Ovary (tissue), 9 donors: Measurements from ENCODE around the gene ADCY1. TPM values are rescaled to one million over a fixed set of nuclear protein-coding genes. Genes with fewer than 3 reads are reported as not detected.

ENCODE experiments used
- DNase-seq, 5 donors: peaks; one replicate each; pipeline ENCODE4 v3.0.0-alpha.2; 2019 to 2020
- H3K27ac ChIP-seq, 2 donors: fragments of 200-600 bp; one replicate each; pipeline versions ENCODE4 v1.5.1 to v1.8.0; 2019 to 2022
- H3K27me3 ChIP-seq: fragments of 200-600 bp; one replicate; pipeline ENCODE4 v1.8.0; 2022
- H3K36me3 ChIP-seq: fragments of 200-600 bp; sonication (generic); one replicate; pipeline ENCODE4 v1.5.1; 2019
- H3K4me1 ChIP-seq: one replicate; pipeline ENCODE4 v1.8.1; 2013; ENCODE audit warnings: mild to moderate bottlenecking, moderate library complexity; ENCODE audit not compliant: insufficient read depth
- H3K4me3 ChIP-seq: fragments of 200-600 bp; sonication (generic); one replicate; pipeline ENCODE4 v1.5.1; 2017
- H3K9me3 ChIP-seq, 2 donors: fragments of 200-600 bp in 1 of 2; sonication (generic) in 1 of 2; one replicate each; pipeline versions ENCODE4 v1.5.1 to v1.8.1; 2013 to 2019; ENCODE audit warnings: mild to moderate bottlenecking in 1 of 2, moderate library complexity in 1 of 2
- CTCF ChIP-seq, 3 donors: fragments of 450-650 bp in 2 of 3; fragments of 200-600 bp in 1 of 3; IDR thresholded peaks; one replicate each; pipeline versions ENCODE4 v1.5.1 to v1.8.0; 2016 to 2022; ENCODE audit warnings: antibody characterized with exemption in 3 of 3, mild to moderate bottlenecking in 1 of 3
- EP300 ChIP-seq: sonication (generic); formaldehyde crosslinking; IDR thresholded peaks from one replicate; pipeline ENCODE4 v1.6.1; 2017; ENCODE audit warnings: antibody characterized with exemption
- POLR2A ChIP-seq: fragments of 450-650 bp; IDR thresholded peaks from one replicate; pipeline ENCODE4 v1.6.1; 2017; ENCODE audit warnings: antibody characterized with exemption, mild to moderate bottlenecking, moderate library complexity
- WGBS, 3 donors: extraction: QIAGEN DNeasy Blood & Tissue Kit in 1 of 3; methylation state at CpG; one replicate each; pipeline versions ENCODE4 v1.1.5 to v1.1.7; 2013 to 2017; 5-methylcytosine and 5-hydroxymethylcytosine counted together
- intact Hi-C, 4 donors: fragments of 100-400 bp; cut with DNase I; formaldehyde crosslinking; loops; one replicate each; pipeline versions ENCODE4 v1.11.0 to v1.15.1; 2022 to 2023
- polyA plus RNA-seq, 2 donors: library from polyadenylated mRNA; stranded (reverse); fragments of 200-250 nt in 1 of 2; fragments of 350-450 nt in 1 of 2; fragmentation: Illumina TruSeq in 1 of 2; extraction: RNeasy Lipid Tissue Mini Kit (QIAGEN cat#74804) in 1 of 2; gene quantifications; one replicate each; pipeline ENCODE4 v1.2.3, GENCODE V29; 2013 to 2014
- total RNA-seq, 7 donors: library from RNA; depleted of rRNA in 2 of 7; stranded (reverse); fragments of >200 nt in 2 of 7; fragmentation: NEBNext Ultra II Directional in 3 of 7; extraction: Animal tissue kit (Norgen Biotek cat#: 25700) in 3 of 7; gene quantifications; one replicate each; pipeline versions ENCODE4 v1.1.0 to v1.2.4, GENCODE V29; 2016 to 2023
- donor health status: DM: no; HTN: no; CAD: no; lungs with moderate emphysema.
- donor health status: DM: no; HTN: no; CAD: no.
- donor health status: Bipolar disorder and iron deficiency.
- donor health status: DM: yes; HTN: yes; CAD: no.
- donor health status: DM: no; HTN: no; CAD: no.
- donor health status: DM: yes; HTN: yes; CAD: no.

The ADCY1 gene
- total and polyA plus RNA-seq, 9 donors = 0.40 to 3.7 (median 1.7) TPM

GRCh38 chr7:45714521-45714820, 140.3 kb downstream of the ADCY1 start:
- no peaks in the 10 kb centered on the region for H3K9me3 ChIP-seq
- no peaks in the 10 kb centered on the region for H3K27me3 ChIP-seq
- no peak overlapping the region for H3K27ac ChIP-seq
- no peaks in the 10 kb centered on the region for H3K36me3 ChIP-seq
- no peak for TF ChIP-seq POLR2A
- no peak for TF ChIP-seq CTCF (IDR thresholded peaks at IDR 0.05)
- TF ChIP-seq EP300 = no peak
- no peak overlapping the region for H3K4me3 ChIP-seq
- H3K4me1 ChIP-seq = no peaks in the 10 kb centered on the region
- intact Hi-C loops = no loop called here
- WGBS, 3 donors = 66 to 92% (median 67%) methylated on average over 3 to 4 of the region's 4 CpGs
- DNase-seq = no peak

GRCh38 chr7:45715471-45716352, 141.5 kb downstream of the ADCY1 start:
- TF ChIP-seq POLR2A (no peak), CTCF (IDR thresholded peaks at IDR 0.05) (no peak), EP300 (no peak)
- Histone ChIP-seq H3K4me1 (no peaks in the 10 kb centered on the region), H3K9me3 (no peaks in the 10 kb centered on the region), H3K36me3 (no peaks in the 10 kb centered on the region), H3K27ac (no peak overlapping the region), H3K4me3 (no peak overlapping the region), H3K27me3 (no peaks in the 10 kb centered on the region)
- DNase-seq = no peak
- intact Hi-C loops = no loop called here
- WGBS, 3 donors = 74 to 85% (median 82%) methylated on average over 15 of the region's 15 CpGs

DNA sequence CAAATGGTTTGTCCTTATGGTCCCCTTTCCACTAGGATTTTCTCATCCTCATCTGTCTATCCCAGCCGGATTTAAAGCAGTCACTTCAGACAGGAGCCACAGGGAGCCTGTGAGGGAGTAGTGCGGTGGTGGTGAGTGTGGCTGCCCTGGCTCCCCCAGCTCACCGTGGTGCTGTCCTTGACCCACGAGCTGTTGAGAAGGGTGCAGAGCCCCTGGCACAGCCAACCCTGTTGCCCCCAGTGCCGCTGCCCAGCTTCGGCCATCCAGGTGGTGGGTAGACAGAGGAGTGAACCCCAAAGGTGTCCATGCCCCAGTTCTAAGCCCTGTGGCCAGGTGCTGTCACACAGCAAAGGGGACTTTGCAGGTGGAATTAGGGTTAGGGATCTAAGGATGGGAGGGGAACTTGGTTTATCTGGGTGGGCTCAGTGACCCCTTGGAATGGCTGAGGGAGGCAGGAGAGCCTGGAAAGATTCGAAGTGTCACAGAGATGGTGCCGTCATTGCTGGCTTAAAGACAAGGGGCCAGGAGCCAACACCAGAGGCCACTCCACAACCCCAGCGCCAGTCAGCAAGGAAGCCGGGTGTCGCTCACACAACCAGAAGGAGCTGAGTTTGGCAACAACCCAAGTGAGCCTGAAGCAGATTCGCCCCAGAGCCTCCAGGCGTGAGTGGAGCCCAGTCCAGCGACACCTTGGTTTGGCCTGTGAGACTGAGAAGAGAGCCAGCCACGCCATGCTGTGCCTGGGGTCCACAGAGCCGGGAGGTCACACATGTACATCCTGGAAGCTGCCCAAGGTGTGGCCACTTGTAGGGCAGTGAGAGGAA, 142.4 kb downstream of the ADCY1 start:
- H3K27ac ChIP-seq = no peak overlapping the region
- TF ChIP-seq POLR2A = no peak
- no peak for TF ChIP-seq EP300
- no peak for TF ChIP-seq CTCF (IDR thresholded peaks at IDR 0.05)
- no peaks in the 10 kb centered on the region for H3K27me3 ChIP-seq
- H3K4me3 ChIP-seq = no peak overlapping the region
- no peaks in the 10 kb centered on the region for H3K9me3 ChIP-seq
- H3K36me3 ChIP-seq = no peaks in the 10 kb centered on the region
- 77 to 84% (median 80%) methylated on average over 16 of the region's 16 CpGs for WGBS, 3 donors
- intact Hi-C loops = no loop called here
- H3K4me1 ChIP-seq = no peaks in the 10 kb centered on the region
- no peak for DNase-seq

DNA sequence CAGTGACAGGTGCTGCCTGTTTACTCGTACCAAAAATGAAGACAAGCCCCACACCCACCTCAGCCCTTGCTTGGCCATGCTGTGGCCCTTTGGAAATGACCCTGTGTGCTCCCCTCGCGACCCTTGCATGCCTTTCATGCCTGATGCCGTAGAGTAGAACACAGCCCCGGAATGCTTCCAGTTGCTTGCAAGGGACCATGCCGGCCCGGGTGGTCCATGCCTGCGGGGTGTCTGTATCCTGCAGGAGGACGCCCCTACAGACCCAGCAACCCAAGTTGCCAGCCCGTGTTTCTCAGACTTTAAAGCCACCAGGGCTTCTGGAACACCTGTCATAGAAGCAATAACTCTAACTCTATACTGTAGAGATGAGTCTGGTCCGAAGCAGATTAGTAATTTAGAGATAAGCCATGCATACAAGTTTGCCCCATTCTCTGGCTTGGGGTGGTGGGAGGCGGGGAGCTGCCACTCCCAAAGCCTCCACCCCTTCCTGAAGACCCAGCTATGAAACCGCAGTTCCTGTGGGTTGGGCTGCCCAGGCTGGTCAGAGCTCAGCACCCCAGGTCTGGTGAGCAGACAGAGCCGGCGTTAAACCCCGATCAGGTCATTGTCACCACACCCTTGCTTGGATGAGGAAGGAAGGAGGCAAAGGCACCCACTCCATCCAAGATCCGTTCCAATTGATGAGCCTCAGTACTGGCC, 143.5 kb downstream of the ADCY1 start:
- intact Hi-C loops = no loop called here
- no peak for DNase-seq
- no peaks in the 10 kb centered on the region for H3K27me3 ChIP-seq
- no peak for TF ChIP-seq CTCF (IDR thresholded peaks at IDR 0.05)
- TF ChIP-seq EP300 = no peak
- H3K36me3 ChIP-seq = no peaks in the 10 kb centered on the region
- WGBS, 3 donors = 53 to 60% (median 56%) methylated on average over 17 of the region's 17 CpGs
- no peaks in the 10 kb centered on the region for H3K9me3 ChIP-seq
- H3K27ac ChIP-seq = no peak overlapping the region
- H3K4me1 ChIP-seq = no peaks in the 10 kb centered on the region
- no peak overlapping the region for H3K4me3 ChIP-seq
